ENCODE data around the gene GALNT6. TPM values are rescaled to one million over a fixed set of nuclear protein-coding genes. Genes with fewer than 3 reads are reported as not detected.

The GALNT6 gene
- total RNA-seq, 1 donor from 2014 or later: 0.60 TPM

DNA sequence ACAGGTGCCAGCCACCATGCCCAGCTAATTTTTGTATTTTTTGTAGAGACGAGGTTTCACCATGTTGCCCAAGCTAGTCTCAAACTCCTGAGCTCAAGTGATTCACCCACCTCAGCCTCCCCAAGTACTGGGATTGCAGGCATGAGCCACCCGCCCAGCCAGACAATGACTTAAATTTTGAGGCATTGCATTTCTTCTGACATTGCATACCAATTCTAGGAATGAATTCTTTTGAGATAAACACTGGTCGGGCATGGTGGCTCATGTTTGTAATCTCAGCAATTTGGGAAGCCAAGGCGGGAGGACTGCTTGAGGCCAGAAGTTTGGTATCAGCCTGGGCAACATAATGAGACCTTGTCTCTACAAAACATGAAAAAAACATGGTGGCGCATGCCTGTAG, 42.2 kb downstream of the GALNT6 start:
- Histone ChIP-seq H3K9me3 (replicated peaks) (no peaks in the 10 kb centered on the region), H3K27ac (replicated peaks) (no peak overlapping the region), H3K4me1 (no peaks in the 10 kb centered on the region), H3K4me3 (no peak overlapping the region), H3K27me3 (ENCODE audit: low read depth) (peaks cover 10% of the 10 kb centered on the region), H3K36me3 (no peaks in the 10 kb centered on the region)
- DNase-seq: no peak
- intact Hi-C loops (cut with micrococcal nuclease): no loop called here
- TF ChIP-seq, protein P1, sequence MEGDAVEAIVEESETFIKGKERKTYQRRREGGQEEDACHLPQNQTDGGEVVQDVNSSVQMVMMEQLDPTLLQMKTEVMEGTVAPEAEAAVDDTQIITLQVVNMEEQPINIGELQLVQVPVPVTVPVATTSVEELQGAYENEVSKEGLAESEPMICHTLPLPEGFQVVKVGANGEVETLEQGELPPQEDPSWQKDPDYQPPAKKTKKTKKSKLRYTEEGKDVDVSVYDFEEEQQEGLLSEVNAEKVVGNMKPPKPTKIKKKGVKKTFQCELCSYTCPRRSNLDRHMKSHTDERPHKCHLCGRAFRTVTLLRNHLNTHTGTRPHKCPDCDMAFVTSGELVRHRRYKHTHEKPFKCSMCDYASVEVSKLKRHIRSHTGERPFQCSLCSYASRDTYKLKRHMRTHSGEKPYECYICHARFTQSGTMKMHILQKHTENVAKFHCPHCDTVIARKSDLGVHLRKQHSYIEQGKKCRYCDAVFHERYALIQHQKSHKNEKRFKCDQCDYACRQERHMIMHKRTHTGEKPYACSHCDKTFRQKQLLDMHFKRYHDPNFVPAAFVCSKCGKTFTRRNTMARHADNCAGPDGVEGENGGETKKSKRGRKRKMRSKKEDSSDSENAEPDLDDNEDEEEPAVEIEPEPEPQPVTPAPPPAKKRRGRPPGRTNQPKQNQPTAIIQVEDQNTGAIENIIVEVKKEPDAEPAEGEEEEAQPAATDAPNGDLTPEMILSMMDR (IDR thresholded peaks at IDR 0.05; ENCODE audit: borderline replicate concordance): no peak

DNA sequence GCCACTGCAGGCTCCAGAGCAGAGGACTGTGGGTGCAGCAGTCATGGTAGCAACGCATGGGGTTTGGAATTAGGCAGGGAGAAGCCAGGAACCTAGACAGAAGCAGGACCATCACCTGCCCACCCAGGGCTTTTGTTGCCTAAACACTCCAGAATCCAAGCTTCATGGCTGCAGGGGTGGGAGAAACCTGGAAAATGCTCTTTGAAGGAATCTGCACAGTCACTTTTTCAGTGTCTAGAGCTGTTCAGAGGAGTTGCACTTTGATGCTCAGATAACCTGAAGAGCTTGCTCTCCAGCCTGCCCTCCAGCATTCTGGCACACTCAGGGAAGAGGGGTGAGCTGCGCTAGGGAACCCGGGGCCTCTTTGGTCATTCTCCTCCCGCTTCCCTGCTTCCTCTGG, 43.1 kb downstream of the GALNT6 start:
- intact Hi-C loops (cut with micrococcal nuclease): no loop called here
- Histone ChIP-seq H3K36me3 (no peaks in the 10 kb centered on the region), H3K27ac (replicated peaks) (no peak overlapping the region), H3K9me3 (replicated peaks) (no peaks in the 10 kb centered on the region), H3K27me3 (ENCODE audit: low read depth) (peaks cover 5% of the 10 kb centered on the region), H3K4me3 (no peak overlapping the region), H3K4me1 (no peaks in the 10 kb centered on the region)
- DNase-seq: no peak
- TF ChIP-seq, protein P1 (IDR thresholded peaks at IDR 0.05; ENCODE audit: borderline replicate concordance): no peak

DNA sequence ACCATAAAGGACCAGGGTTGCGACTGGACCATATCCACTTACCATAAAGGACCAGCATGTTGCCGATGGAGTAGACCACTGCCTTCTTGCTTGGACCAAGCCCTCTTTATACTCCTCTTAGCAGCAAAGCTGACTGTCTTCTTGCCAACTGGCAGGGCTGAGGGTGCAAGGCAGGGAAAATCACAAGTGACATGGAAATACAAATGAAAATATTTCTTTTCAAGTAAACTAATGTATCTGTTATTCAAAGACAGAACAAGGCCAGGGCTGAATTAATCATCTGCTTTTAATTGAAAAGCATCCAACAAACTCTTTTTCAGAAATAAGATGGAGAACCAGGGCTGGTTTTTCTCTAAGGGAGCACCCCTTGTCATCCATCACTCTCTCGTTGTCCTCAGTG, 44.6 kb downstream of the GALNT6 start, which contains the start of gene CELA1:
Gene CELA1, minus strand, starts transcription at position 99 of the 400 bp plus-strand sequence. Its CDS starts 41 bp downstream, at position 58.
- TF ChIP-seq, protein P1 (IDR thresholded peaks at IDR 0.05; ENCODE audit: borderline replicate concordance): no peak
- no peaks in the 10 kb centered on the region for H3K9me3 ChIP-seq (replicated peaks)
- H3K4me1 ChIP-seq: no peaks in the 10 kb centered on the region
- no peaks in the 10 kb centered on the region for H3K36me3 ChIP-seq
- peaks cover 5% of the 10 kb centered on the region for H3K27me3 ChIP-seq (ENCODE audit: low read depth)
- H3K4me3 ChIP-seq: no peak within 1 kb of the TSS
- intact Hi-C loops (cut with micrococcal nuclease): no loop called here
- no peak within 1 kb of the TSS for H3K27ac ChIP-seq (replicated peaks)
- DNase-seq: no peak

DNA sequence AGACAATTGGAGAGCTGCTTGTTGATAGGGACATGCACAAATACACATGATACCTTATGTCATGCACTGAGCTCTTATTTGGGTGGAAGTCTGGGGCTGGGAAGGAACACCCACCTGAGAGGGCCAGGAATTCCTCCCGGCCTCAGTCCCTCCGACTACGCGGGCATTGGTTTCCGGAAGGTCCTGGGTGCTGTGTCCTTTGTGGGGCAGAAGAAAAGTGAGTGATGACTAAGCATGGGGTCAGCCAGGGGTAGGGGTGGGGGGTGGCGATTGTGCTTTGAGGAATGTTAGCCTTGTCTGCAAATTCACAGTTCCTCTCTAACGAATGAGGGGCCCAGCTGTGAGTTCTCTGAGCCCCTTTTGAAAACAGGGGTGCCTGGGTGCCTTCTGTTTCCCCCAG, 45.5 kb downstream of the GALNT6 start:
- peaks cover 5% of the 10 kb centered on the region for H3K27me3 ChIP-seq (ENCODE audit: low read depth)
- DNase-seq: no peak
- H3K27ac ChIP-seq (replicated peaks): no peak overlapping the region
- peaks cover 5% of the 10 kb centered on the region for H3K4me1 ChIP-seq
- intact Hi-C loops (cut with micrococcal nuclease): no loop called here
- no peaks in the 10 kb centered on the region for H3K9me3 ChIP-seq (replicated peaks)
- TF ChIP-seq, protein P1 (IDR thresholded peaks at IDR 0.05; ENCODE audit: borderline replicate concordance): no peak
- no peaks in the 10 kb centered on the region for H3K36me3 ChIP-seq
- H3K4me3 ChIP-seq: no peak overlapping the region

DNA sequence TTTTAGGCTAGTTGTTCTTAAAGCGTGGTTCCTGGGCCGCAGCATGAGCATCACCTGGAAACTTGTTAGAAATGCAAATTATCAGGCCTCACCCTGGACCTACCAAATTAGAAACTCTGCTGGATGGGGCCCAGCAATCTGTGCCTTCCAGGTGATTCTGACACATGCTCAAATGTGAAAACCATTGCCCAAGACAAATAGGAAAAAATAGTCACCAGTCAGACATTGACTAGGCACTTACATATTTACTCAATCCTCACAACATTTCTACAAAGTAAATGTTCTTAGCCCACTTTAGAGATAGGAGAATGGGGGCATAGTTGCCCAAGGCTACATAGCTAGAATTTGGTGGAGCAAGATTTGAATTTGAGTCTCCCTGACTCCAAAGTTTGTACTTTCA, 48.0 kb downstream of the GALNT6 start:
- no peaks in the 10 kb centered on the region for H3K36me3 ChIP-seq
- peaks cover 5% of the 10 kb centered on the region for H3K4me1 ChIP-seq
- H3K27ac ChIP-seq (replicated peaks): no peak overlapping the region
- no peaks in the 10 kb centered on the region for H3K9me3 ChIP-seq (replicated peaks)
- intact Hi-C loops (cut with micrococcal nuclease): no loop called here
- peaks cover 3% of the 10 kb centered on the region for H3K27me3 ChIP-seq (ENCODE audit: low read depth)
- TF ChIP-seq, protein P1 (IDR thresholded peaks at IDR 0.05; ENCODE audit: borderline replicate concordance): no peak
- H3K4me3 ChIP-seq: no peak overlapping the region
- DNase-seq: no peak

DNA sequence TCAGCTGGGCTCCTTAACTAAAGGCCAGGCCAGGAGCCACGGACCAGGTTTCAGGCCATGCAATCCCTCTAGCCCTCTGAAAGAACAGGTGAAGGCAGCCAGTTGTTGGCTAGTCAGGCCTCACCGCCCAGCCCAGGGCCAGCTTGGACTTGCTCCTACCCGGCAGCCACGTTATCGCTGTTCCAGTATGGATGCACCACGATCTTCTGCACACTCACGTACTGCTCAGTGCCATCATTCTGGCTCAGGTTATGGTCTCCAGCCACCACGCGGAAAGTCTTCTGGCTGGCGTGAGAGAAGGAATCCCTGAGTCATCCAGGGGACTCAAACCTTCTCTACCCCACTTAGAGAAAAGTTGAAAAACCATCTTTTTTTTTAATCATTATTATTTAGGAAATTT, 48.8 kb downstream of the GALNT6 start:
- H3K27ac ChIP-seq (replicated peaks): no peak overlapping the region
- TF ChIP-seq, protein P1 (IDR thresholded peaks at IDR 0.05; ENCODE audit: borderline replicate concordance): no peak
- no peak overlapping the region for H3K4me3 ChIP-seq
- no peaks in the 10 kb centered on the region for H3K27me3 ChIP-seq (ENCODE audit: low read depth)
- peaks cover 5% of the 10 kb centered on the region for H3K4me1 ChIP-seq
- H3K9me3 ChIP-seq (replicated peaks): no peaks in the 10 kb centered on the region
- intact Hi-C loops (cut with micrococcal nuclease): no loop called here
- H3K36me3 ChIP-seq: no peaks in the 10 kb centered on the region
- no peak for DNase-seq

Data from left ventricle myocardium inferior (tissue), 1 donor.